ENCODE results near the gene TCERG1L. TPM values are rescaled to one million over a fixed set of nuclear protein-coding genes. Genes with fewer than 3 reads are reported as not detected.
"Not testable (repeated sequence)": the region's sequence is repeated elsewhere in the genome, so short reads cannot be mapped to it uniquely, and the experiment has no call there.

Gene TCERG1L
- total RNA-seq, 1 donor from 2014 or later, result not detected

DNA sequence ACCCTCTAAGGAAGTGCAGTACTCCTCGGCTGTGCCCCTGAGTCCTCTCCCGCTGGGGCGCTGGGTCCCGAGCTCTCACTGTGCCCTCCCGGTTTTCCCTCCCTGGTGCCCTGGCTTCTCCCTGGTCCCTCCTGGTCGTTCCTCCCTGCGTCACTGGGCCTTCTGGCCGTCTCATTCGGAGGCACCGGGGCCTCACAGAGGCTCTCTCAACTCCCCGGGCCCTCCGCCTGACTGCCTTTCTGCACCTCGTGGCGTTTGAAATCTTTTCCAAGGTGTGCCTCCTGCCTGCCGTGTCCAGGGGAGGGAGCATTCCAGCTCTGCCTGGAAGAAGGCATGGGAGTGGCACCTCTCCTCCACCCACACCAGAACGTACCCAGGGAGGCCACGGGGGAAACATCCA lies 174.3 kb downstream of the TCERG1L start:
- Histone ChIP-seq H3K9me3 (no peaks in the 10 kb centered on the region), H3K4me1 (peaks cover 6% of the 10 kb centered on the region), H3K4me3 (no peak overlapping the region), H3K36me3 (no peaks in the 10 kb centered on the region), H3K27ac (no peak overlapping the region), H3K27me3 (no peaks in the 10 kb centered on the region)
- TF ChIP-seq POLR2AphosphoS5 (IDR thresholded peaks at IDR 0.05; ENCODE audit: insufficient read depth in 1 of 2, low read depth in 1 of 2) (no peak), POLR2A (IDR thresholded peaks at IDR 0.05) (no peak)
- TF ChIP-seq, protein P1, sequence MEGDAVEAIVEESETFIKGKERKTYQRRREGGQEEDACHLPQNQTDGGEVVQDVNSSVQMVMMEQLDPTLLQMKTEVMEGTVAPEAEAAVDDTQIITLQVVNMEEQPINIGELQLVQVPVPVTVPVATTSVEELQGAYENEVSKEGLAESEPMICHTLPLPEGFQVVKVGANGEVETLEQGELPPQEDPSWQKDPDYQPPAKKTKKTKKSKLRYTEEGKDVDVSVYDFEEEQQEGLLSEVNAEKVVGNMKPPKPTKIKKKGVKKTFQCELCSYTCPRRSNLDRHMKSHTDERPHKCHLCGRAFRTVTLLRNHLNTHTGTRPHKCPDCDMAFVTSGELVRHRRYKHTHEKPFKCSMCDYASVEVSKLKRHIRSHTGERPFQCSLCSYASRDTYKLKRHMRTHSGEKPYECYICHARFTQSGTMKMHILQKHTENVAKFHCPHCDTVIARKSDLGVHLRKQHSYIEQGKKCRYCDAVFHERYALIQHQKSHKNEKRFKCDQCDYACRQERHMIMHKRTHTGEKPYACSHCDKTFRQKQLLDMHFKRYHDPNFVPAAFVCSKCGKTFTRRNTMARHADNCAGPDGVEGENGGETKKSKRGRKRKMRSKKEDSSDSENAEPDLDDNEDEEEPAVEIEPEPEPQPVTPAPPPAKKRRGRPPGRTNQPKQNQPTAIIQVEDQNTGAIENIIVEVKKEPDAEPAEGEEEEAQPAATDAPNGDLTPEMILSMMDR (IDR thresholded peaks at IDR 0.05), result no peak
- intact Hi-C loops (cut with DNase I), result no loop called here
- DNase-seq (ENCODE audit: extremely low spot score in 2 of 2), result no peak

DNA sequence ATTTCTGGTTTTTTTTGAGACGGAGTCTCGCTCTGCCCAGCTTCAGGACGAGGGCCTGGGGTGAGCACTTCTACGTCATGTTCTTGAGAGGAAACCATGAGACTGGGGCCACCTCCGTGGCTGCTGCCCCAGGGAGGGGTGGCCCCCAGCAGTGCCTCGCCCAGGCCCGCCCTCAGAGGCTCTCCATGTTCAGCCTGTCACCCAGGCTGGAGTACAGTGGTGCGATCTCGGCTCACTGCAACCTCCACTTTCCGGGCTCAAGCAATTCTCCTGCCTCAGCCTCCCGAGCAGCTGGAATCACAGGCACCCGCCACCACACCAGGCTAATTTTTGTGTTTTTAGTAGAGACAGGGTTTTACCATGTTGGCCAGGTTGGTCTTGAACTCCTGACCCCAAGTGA lies 175.2 kb downstream of the TCERG1L start:
- H3K27ac ChIP-seq; DNase-seq (ENCODE audit: extremely low spot score in 2 of 2); H3K36me3 ChIP-seq; intact Hi-C loops (cut with DNase I); H3K9me3 ChIP-seq; H3K27me3 ChIP-seq; H3K4me1 ChIP-seq; H3K4me3 ChIP-seq: not testable (repeated sequence)

DNA sequence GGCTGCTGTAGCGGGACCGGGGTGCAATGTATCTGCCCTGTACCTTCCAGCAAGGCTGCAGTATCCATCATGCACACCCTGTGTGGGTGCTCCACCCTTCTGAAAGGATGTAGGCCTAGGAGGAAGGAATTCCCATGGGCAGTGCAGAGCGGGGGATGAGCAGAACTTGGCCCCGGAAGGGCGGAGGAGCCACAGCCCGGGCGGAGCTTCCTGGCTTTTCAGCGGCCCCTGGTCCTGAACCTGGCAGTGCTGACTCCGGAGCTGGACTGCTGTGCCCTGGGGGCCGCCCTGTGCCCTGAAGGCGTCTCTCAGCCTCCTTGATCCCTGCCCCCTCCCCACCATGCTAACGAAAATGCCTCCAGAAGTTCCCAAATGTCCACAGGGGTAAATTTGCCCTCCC lies 175.8 kb downstream of the TCERG1L start:
- Histone ChIP-seq H3K27ac (no peak overlapping the region), H3K36me3 (no peaks in the 10 kb centered on the region), H3K4me1 (peaks cover 6% of the 10 kb centered on the region), H3K4me3 (no peak overlapping the region), H3K9me3 (no peaks in the 10 kb centered on the region), H3K27me3 (no peaks in the 10 kb centered on the region)
- TF ChIP-seq POLR2A (IDR thresholded peaks at IDR 0.05), result no peak
- no peak for TF ChIP-seq POLR2AphosphoS5 (IDR thresholded peaks at IDR 0.05; ENCODE audit: insufficient read depth in 1 of 2, low read depth in 1 of 2)
- TF ChIP-seq, protein P1 (IDR thresholded peaks at IDR 0.05), result no peak
- DNase-seq (ENCODE audit: extremely low spot score in 2 of 2), result no peak
- intact Hi-C loops (cut with DNase I), result no loop called here

DNA sequence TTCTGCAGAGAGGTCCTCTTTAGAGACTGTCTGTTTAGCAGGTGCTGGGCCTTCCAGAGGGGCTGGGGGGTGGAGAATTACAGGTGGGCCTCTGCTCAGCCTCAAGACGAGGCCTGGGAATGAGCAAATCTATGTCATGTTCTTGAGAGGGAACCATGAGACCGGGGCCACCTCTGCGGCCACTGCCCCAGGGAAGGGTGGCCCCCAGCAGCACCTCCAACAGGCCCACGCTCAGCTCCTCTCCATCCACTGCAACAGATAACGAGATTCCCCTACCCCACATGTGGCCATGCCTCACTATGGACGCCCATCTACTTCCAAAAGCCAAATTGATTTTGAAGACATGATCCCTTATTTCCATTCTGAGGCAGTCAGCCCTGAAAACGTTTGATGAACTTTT lies 176.9 kb downstream of the TCERG1L start:
- no peaks in the 10 kb centered on the region for H3K36me3 ChIP-seq
- no peak overlapping the region for H3K27ac ChIP-seq
- no peak for DNase-seq (ENCODE audit: extremely low spot score in 2 of 2)
- no peaks in the 10 kb centered on the region for H3K9me3 ChIP-seq
- no peaks in the 10 kb centered on the region for H3K27me3 ChIP-seq
- no peak for TF ChIP-seq POLR2AphosphoS5 (IDR thresholded peaks at IDR 0.05; ENCODE audit: insufficient read depth in 1 of 2, low read depth in 1 of 2)
- H3K4me3 ChIP-seq, result no peak overlapping the region
- H3K4me1 ChIP-seq, result peaks cover 6% of the 10 kb centered on the region
- intact Hi-C loops (cut with DNase I), result no loop called here

DNA sequence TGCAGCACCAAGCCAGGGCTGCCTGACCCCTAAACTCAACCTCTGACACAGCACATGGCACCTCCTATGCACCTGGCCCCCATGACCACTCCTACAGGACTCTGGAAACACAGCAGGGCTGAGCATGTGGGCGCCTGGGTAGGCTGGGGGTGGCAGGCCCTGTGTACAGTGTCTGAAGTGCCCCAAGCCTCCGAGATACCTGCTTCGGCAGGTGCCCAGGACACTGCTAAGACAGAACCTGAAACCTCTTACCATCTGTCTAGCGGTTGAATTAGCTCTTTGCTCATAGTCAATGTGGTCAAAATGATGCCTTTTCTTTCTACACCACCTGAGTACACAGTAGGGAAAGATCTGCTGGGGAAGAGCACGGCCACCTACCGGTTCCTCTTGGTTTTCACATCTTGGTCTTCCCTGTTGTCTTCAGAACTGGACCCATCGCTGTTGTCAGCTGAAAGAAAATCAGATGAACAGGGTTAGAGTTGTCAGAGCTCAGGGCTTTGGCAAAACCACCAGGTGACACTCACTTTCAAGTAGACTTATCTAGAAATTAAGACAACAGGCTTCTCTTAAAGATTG lies 177.4 kb downstream of the TCERG1L start:
- TF ChIP-seq POLR2AphosphoS5 (IDR thresholded peaks at IDR 0.05; ENCODE audit: insufficient read depth in 1 of 2, low read depth in 1 of 2), result no peak
- TF ChIP-seq, protein P1 (IDR thresholded peaks at IDR 0.05), result no peak
- H3K4me3 ChIP-seq, result no peak overlapping the region
- intact Hi-C loops (cut with DNase I), result no loop called here
- no peaks in the 10 kb centered on the region for H3K36me3 ChIP-seq
- no peaks in the 10 kb centered on the region for H3K27me3 ChIP-seq
- H3K9me3 ChIP-seq, result no peaks in the 10 kb centered on the region
- H3K27ac ChIP-seq, result no peak overlapping the region
- no peak for DNase-seq (ENCODE audit: extremely low spot score in 2 of 2)
- H3K4me1 ChIP-seq, result peaks cover 6% of the 10 kb centered on the region

- no peak overlapping the region for H3K4me3 ChIP-seq
- H3K27ac ChIP-seq, result no peak overlapping the region
- DNase-seq (ENCODE audit: extremely low spot score in 2 of 2), result no peak
- H3K9me3 ChIP-seq, result no peaks in the 10 kb centered on the region
- H3K36me3 ChIP-seq, result no peaks in the 10 kb centered on the region
- TF ChIP-seq, protein P1 (IDR thresholded peaks at IDR 0.05), result no peak
- no peak for TF ChIP-seq POLR2AphosphoS5 (IDR thresholded peaks at IDR 0.05; ENCODE audit: insufficient read depth in 1 of 2, low read depth in 1 of 2)
- no peak for TF ChIP-seq POLR2A (IDR thresholded peaks at IDR 0.05)
- H3K27me3 ChIP-seq, result no peaks in the 10 kb centered on the region
- intact Hi-C loops (cut with DNase I), result no loop called here
- H3K4me1 ChIP-seq, result peaks cover 6% of the 10 kb centered on the region
Observed at GRCh38 chr10:131132681-131133080, 178.8 kb downstream of the TCERG1L start.
